ENCODE measurements around the gene DLG2. TPM values are rescaled to one million over a fixed set of nuclear protein-coding genes. Genes with fewer than 3 reads are reported as not detected.

The DLG2 gene
- total RNA-seq, 2 experiments from 2014 or later, result 1.3 to 1.7 TPM

DNA sequence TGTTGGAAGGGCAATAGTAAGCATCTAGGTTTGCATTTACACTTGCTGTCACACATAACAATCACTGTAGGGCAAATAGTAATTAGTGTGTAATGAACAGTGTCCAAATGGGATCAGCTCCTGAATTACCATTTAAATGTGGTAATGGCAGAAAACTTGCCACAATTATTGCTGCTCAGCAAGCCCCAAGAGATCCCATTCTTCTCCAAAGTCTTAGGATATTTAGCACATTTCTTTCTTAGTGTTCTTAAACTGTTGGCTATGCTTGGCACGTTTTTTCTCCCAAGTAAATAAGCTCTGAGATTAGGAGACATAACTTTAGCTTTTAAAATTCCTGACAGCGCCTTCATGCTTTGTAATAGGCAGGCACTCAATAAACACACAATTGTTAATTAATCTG lies 1037.0 kb downstream of the DLG2 start:
- ChIA-PET POLR2A (no interaction called here), CTCF (no interaction called here)
- H3K27ac Mint-ChIP-seq, result no peak overlapping the region
- H3K27me3 Mint-ChIP-seq, result no peaks in the 10 kb centered on the region
- H3K4me1 Mint-ChIP-seq, result no peaks in the 10 kb centered on the region
- H3K4me3 Mint-ChIP-seq, result no peak overlapping the region
- H3K9me3 Mint-ChIP-seq, result peaks cover 14% of the 10 kb centered on the region
- no peaks in the 10 kb centered on the region for H3K36me3 Mint-ChIP-seq (ENCODE audit: low read depth)
- no peak for DNase-seq

GRCh38 chr11:84588131-84588829 lies 1038.9 kb downstream of the DLG2 start:
- no peaks in the 10 kb centered on the region for H3K36me3 Mint-ChIP-seq (ENCODE audit: low read depth)

DNA sequence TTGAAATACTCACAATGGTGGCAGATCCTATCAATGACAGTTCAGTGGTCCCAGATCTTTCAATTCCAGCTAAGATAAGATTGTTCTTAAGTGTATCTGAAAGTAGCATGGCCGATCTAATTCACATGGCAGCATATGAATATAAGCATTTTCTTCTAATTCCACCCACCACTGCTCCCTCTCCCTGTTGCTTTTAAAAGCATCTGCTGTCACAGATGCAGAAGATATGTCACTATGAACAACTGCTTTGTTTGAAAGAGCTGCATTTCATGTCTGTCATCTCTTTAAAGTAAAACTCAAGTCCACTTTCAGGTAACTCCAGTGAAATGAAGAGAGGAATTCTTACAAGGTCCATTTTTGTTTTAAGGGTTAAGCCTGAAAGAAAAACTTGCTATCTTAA lies 1044.0 kb downstream of the DLG2 start:
- H3K9me3 Mint-ChIP-seq, result peaks cover 3% of the 10 kb centered on the region
- ChIA-PET CTCF (no interaction called here), POLR2A (no interaction called here)
- no peak overlapping the region for H3K4me3 Mint-ChIP-seq
- no peaks in the 10 kb centered on the region for H3K27me3 Mint-ChIP-seq
- H3K27ac Mint-ChIP-seq, result no peak overlapping the region
- H3K4me1 Mint-ChIP-seq, result no peaks in the 10 kb centered on the region
- DNase-seq, result no peak
- H3K36me3 Mint-ChIP-seq (ENCODE audit: low read depth), result no peaks in the 10 kb centered on the region

More at GRCh38 chr11:84588131-84588829, 1038.9 kb downstream of the DLG2 start:
- POLR2A ChIA-PET, result no interaction called here
- no peaks in the 10 kb centered on the region for H3K27me3 Mint-ChIP-seq
- H3K27ac Mint-ChIP-seq, result no peak overlapping the region
- DNase-seq, result no peak
- H3K4me1 Mint-ChIP-seq, result no peaks in the 10 kb centered on the region
- H3K4me3 Mint-ChIP-seq, result no peak overlapping the region
- CTCF ChIA-PET, result interaction anchor here (1.1 kb wide), 1 partner anchor 27 kb away, joined by 3 read pairs; no protein-coding TSS in a partner anchor
- H3K9me3 Mint-ChIP-seq, result peaks cover 14% of the 10 kb centered on the region

GRCh38 chr11:84581083-84581482 lies 1046.1 kb downstream of the DLG2 start:
- no peak for DNase-seq
- Mint-ChIP-seq H3K27ac (no peak overlapping the region), H3K4me3 (no peak overlapping the region), H3K27me3 (no peaks in the 10 kb centered on the region), H3K4me1 (no peaks in the 10 kb centered on the region), H3K9me3 (peaks cover 5% of the 10 kb centered on the region), H3K36me3 (ENCODE audit: low read depth) (no peaks in the 10 kb centered on the region)
- ChIA-PET CTCF (no interaction called here), POLR2A (no interaction called here)

- CTCF ChIA-PET, result no interaction called here
- Mint-ChIP-seq H3K27me3 (no peaks in the 10 kb centered on the region), H3K4me3 (no peak overlapping the region), H3K4me1 (no peaks in the 10 kb centered on the region), H3K36me3 (ENCODE audit: low read depth) (no peaks in the 10 kb centered on the region), H3K9me3 (peaks cover 5% of the 10 kb centered on the region), H3K27ac (no peak overlapping the region)
- POLR2A ChIA-PET, result no interaction called here
- no peak for DNase-seq
Measured at GRCh38 chr11:84580428-84580827, 1046.7 kb downstream of the DLG2 start.

DNA sequence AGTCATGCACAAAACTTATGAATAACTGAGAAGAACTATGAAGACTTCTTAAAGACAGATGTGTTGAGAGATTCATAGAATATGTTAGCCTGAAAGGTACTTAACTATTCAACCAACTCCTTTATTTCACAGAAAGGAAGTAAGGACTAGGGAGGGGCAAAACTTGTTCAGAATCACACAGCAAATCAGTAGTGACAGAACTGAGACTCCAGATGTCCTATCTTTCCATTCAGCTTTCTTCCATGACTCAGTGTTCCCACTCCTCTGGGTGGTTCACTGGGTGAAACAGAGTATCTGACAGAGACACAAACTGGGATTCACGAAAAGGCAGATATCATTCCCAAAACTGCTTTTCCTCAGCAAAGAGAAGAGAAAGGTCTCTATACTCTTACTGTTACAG lies 1053.3 kb downstream of the DLG2 start:
- POLR2A ChIA-PET, result no interaction called here

DNA sequence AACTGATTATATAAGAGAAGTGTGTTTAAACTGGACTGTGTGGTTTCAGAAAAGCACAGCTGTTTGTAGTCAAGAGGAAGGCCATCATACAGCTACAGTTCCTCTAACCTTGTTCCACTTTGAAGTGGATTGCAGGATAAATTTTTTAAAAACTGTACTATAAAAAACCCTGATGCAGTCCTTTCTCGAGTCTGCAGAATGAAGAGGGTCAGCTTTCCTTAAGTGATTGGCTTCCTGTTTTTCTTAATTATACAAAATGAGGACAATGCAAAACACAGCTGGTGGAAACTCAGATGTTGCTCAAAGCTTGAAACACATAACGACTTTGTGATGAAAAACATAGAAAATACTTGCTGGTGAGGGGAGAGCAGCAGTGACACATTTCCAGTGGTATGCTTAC lies 1060.5 kb downstream of the DLG2 start:
- H3K36me3 Mint-ChIP-seq (ENCODE audit: low read depth), result no peaks in the 10 kb centered on the region
- CTCF ChIA-PET, result no interaction called here
- POLR2A ChIA-PET, result no interaction called here
- H3K9me3 Mint-ChIP-seq, result peaks cover 4% of the 10 kb centered on the region
- H3K4me1 Mint-ChIP-seq, result no peaks in the 10 kb centered on the region
- no peak for DNase-seq
- H3K27me3 Mint-ChIP-seq, result no peaks in the 10 kb centered on the region
- H3K27ac Mint-ChIP-seq, result no peak overlapping the region
- H3K4me3 Mint-ChIP-seq, result no peak overlapping the region

More for the DNA sequence above, 1053.3 kb downstream of the DLG2 start:
- Mint-ChIP-seq H3K9me3 (peaks cover 5% of the 10 kb centered on the region), H3K4me1 (no peaks in the 10 kb centered on the region), H3K4me3 (no peak overlapping the region), H3K27me3 (no peaks in the 10 kb centered on the region), H3K36me3 (ENCODE audit: low read depth) (no peaks in the 10 kb centered on the region), H3K27ac (no peak overlapping the region)
- CTCF ChIA-PET, result no interaction called here
- no peak for DNase-seq

GRCh38 chr11:84564867-84565184 lies 1062.3 kb downstream of the DLG2 start:
- no peaks in the 10 kb centered on the region for H3K36me3 Mint-ChIP-seq (ENCODE audit: low read depth)
- H3K4me3 Mint-ChIP-seq, result no peak overlapping the region
- no peaks in the 10 kb centered on the region for H3K27me3 Mint-ChIP-seq
- no peak for DNase-seq
- ChIA-PET POLR2A (no interaction called here), CTCF (interaction anchor here (0.6 to 3.5 kb wide), 3 partner anchors 10 to 75 kb away, joined by 3 to 16 read pairs (median 3); no protein-coding TSS in a partner anchor)
- no peak overlapping the region for H3K27ac Mint-ChIP-seq
- no peaks in the 10 kb centered on the region for H3K4me1 Mint-ChIP-seq
- H3K9me3 Mint-ChIP-seq, result peaks cover 4% of the 10 kb centered on the region

GRCh38 chr11:84564180-84564866 lies 1062.8 kb downstream of the DLG2 start:
- CTCF ChIA-PET, result interaction anchor here (0.6 to 3.5 kb wide), 3 partner anchors 9 to 75 kb away, joined by 3 to 16 read pairs (median 3); no protein-coding TSS in a partner anchor
- no peaks in the 10 kb centered on the region for H3K36me3 Mint-ChIP-seq (ENCODE audit: low read depth)

GRCh38 chr11:84563356-84563755 lies 1063.8 kb downstream of the DLG2 start:
- no peak for DNase-seq
- ChIA-PET CTCF (interaction anchor here (3.5 kb wide), 1 partner anchor 8 kb away, joined by 16 read pairs; no protein-coding TSS in a partner anchor), POLR2A (no interaction called here)

More at GRCh38 chr11:84564180-84564866, 1062.8 kb downstream of the DLG2 start:
- H3K9me3 Mint-ChIP-seq, result peaks cover 4% of the 10 kb centered on the region
- no peaks in the 10 kb centered on the region for H3K27me3 Mint-ChIP-seq
- DNase-seq, result peak; percentile 20
- H3K4me3 Mint-ChIP-seq, result no peak overlapping the region
- no peak overlapping the region for H3K27ac Mint-ChIP-seq
- POLR2A ChIA-PET, result no interaction called here
- H3K4me1 Mint-ChIP-seq, result no peaks in the 10 kb centered on the region

DNA sequence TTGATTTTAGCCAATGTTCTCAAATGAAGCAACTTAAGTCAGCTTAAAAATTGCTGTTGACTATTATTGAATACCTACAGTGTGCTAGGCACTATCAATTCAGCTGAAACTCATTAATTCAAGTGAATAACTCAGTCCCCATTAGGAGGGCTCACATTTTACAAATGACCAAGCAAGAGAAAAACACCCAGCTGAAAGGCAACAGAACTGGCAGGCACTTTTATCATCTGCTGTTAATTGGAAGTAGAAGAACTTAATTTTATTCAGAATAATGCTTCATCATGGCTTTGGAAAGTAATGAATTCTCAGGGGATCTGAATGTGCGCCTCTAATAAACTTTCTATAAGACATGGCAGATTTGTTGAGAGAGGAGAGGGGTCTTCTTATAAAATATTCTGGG lies 1066.9 kb downstream of the DLG2 start:
- Mint-ChIP-seq H3K4me3 (no peak overlapping the region), H3K36me3 (ENCODE audit: low read depth) (no peaks in the 10 kb centered on the region), H3K9me3 (no peaks in the 10 kb centered on the region), H3K27ac (no peak overlapping the region), H3K27me3 (no peaks in the 10 kb centered on the region), H3K4me1 (no peaks in the 10 kb centered on the region)
- DNase-seq, result no peak
- POLR2A ChIA-PET, result no interaction called here
- CTCF ChIA-PET, result no interaction called here

More at GRCh38 chr11:84563356-84563755, 1063.8 kb downstream of the DLG2 start:
- Mint-ChIP-seq H3K9me3 (no peaks in the 10 kb centered on the region), H3K36me3 (ENCODE audit: low read depth) (no peaks in the 10 kb centered on the region), H3K27ac (no peak overlapping the region), H3K4me1 (no peaks in the 10 kb centered on the region), H3K4me3 (no peak overlapping the region), H3K27me3 (no peaks in the 10 kb centered on the region)

GRCh38 chr11:84558085-84558905 lies 1068.8 kb downstream of the DLG2 start:
- DNase-seq, result no peak
- Mint-ChIP-seq H3K4me3 (no peak overlapping the region), H3K36me3 (ENCODE audit: low read depth) (no peaks in the 10 kb centered on the region), H3K9me3 (no peaks in the 10 kb centered on the region), H3K27ac (no peak overlapping the region), H3K27me3 (no peaks in the 10 kb centered on the region), H3K4me1 (no peaks in the 10 kb centered on the region)
- ChIA-PET CTCF (interaction anchor here (1.0 kb wide), 1 partner anchor 1032 kb away, joined by 3 read pairs; no protein-coding TSS in a partner anchor), POLR2A (no interaction called here)

DNA sequence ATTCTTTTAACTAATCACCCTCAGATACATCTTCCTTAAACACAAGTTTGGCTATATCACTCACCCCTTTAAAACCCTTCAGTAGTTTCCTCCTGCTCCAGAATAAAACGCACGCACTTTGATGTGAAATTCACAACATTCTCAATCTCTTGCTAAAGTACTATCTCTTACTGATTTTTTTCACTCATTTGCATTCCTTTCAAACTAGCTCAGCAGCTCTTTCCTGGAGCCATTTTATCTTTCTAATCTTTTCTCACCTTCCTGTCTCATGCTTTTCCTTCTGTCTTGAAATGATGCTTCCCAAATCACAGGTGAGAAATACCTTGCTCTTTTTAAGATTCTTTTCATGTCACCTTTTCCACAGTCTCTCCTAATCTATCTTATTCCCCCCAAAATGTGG lies 1074.4 kb downstream of the DLG2 start:
- DNase-seq, result no peak
- H3K9me3 Mint-ChIP-seq, result no peaks in the 10 kb centered on the region
- no peak overlapping the region for H3K4me3 Mint-ChIP-seq
- ChIA-PET CTCF (no interaction called here), POLR2A (no interaction called here)
- no peaks in the 10 kb centered on the region for H3K27me3 Mint-ChIP-seq
- H3K4me1 Mint-ChIP-seq, result no peaks in the 10 kb centered on the region
- no peak overlapping the region for H3K27ac Mint-ChIP-seq
- H3K36me3 Mint-ChIP-seq (ENCODE audit: low read depth), result no peaks in the 10 kb centered on the region

All from activated CD4-positive, alpha-beta memory T cell treated with anti-CD3 and anti-CD28 coated beads, Interleukin-2, amount 10 ng/mL, durations not matched to agents 7 days and 5 days (primary cell).